ENCODE measurements around the gene WNK1. TPM values are rescaled to one million over a fixed set of nuclear protein-coding genes. Genes with fewer than 3 reads are reported as not detected.
"Not testable (repeated sequence)": the region's sequence is repeated elsewhere in the genome, so short reads cannot be mapped to it uniquely, and the experiment has no call there.

The WNK1 gene
- total RNA-seq, result 178 TPM

DNA sequence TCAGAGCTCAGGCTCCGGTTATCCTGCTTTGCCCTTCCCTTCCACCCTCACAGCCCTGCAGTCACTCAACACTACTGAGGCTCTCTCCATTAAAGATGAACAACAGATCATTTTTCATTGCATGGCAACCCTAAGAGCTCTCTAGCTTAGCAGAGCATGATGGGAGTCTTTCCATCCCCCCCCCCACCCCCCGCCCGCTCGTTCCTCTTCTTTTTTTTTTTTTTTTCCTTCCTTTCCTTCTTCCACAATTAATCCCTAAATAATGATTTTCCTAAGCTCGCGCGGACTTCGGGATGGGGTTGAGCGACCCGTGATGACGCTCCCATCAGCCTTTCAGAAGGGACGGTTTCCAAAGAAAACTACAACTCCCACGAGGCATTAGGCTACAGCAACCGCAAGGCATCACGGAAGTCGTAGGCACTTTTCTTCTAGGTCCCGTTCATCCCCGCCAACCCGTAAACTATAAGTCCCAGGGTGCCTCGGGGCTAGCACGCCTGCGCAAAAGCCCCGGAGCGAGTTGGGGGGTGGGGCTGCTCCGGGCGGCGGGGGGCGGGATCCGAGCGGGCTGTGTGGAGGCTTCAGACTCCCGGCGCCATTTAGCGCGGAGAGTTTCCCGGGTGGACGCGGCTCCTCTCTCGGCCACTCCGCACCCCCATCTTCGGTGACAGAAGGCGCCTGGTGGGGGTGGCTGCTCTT lies at the start of gene WNK1:
TSS of gene WNK1 (plus strand) at position 581 of the 696 bp plus-strand sequence. CDS start 987 bp downstream, outside the sequence.
- peaks cover 0 to 13% of the 10 kb centered on the region in 2 donors for H3K4me1 ChIP-seq
- intact Hi-C loops (cut with DNase I), result loop anchor here (1.0 to 10.0 kb wide), 8 partner anchors 63 to 843 kb away; partner anchors contain the start of genes ERC1 and FBXL14
- H3K27me3 ChIP-seq, result no peaks in the 10 kb centered on the region
- peak; percentile 93 to 99 for DNase-seq (ENCODE audit: low spot score in 2 of 2)
- no peak for TF ChIP-seq CTCF (IDR thresholded peaks at IDR 0.05)
- no peaks in the 10 kb centered on the region for H3K36me3 ChIP-seq
- peak within 1 kb of the TSS; percentile 98 to 99 for H3K27ac ChIP-seq
- peak within 1 kb of the TSS; percentile 83 to 90 for H3K4me3 ChIP-seq
- no peaks in the 10 kb centered on the region for H3K9me3 ChIP-seq

GRCh38 chr12:704516-705242 lies 47.7 kb upstream of the WNK1 start:
- Histone ChIP-seq H3K4me1 (no peaks in the 10 kb centered on the region), H3K27ac (no peak overlapping the region), H3K27me3 (no peaks in the 10 kb centered on the region), H3K36me3 (no peaks in the 10 kb centered on the region), H3K4me3 (no peak overlapping the region), H3K9me3 (no peaks in the 10 kb centered on the region)
- no peak for TF ChIP-seq CTCF (IDR thresholded peaks at IDR 0.05)
- intact Hi-C loops (cut with DNase I), result no loop called here
- DNase-seq (ENCODE audit: low spot score in 2 of 2), result no peak

GRCh38 chr12:708084-708483 lies 44.3 kb upstream of the WNK1 start:
- H3K27me3 ChIP-seq; H3K36me3 ChIP-seq; H3K4me1 ChIP-seq; H3K9me3 ChIP-seq; DNase-seq (ENCODE audit: low spot score in 2 of 2); H3K27ac ChIP-seq; H3K4me3 ChIP-seq; intact Hi-C loops (cut with DNase I): not testable (repeated sequence)

DNA sequence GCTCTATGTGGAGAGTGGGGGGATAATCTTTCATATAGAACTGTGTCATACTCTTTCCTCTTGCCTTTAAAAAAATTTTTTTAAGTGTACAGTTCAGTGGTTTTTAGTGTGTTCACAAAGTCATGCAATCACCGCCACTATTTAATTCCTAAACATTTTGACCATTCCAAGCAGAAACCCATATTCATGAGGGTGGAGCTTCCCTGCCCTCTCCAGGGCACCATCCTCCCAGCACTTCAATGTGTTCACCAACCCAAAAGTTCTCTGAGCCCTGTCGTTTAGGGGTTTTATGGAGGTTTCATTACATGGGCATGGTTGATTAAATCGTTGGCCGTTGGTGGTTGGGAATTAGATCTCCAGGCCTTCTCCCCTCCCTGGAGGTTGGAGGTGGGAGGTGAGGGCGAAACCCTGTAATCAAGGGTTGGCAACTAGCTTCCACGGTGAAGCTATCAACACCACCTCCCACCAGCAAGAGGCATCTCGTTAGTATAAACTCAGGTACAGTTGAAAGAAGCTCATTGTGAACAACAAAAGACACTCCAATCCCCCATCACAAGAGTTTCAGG lies 42.8 kb upstream of the WNK1 start:
- no peaks in the 10 kb centered on the region for H3K4me1 ChIP-seq
- no peaks in the 10 kb centered on the region for H3K36me3 ChIP-seq
- H3K9me3 ChIP-seq, result no peaks in the 10 kb centered on the region
- intact Hi-C loops (cut with DNase I), result no loop called here
- no peak for DNase-seq (ENCODE audit: low spot score in 2 of 2)
- H3K27me3 ChIP-seq, result no peaks in the 10 kb centered on the region
- H3K4me3 ChIP-seq, result no peak overlapping the region
- TF ChIP-seq CTCF (IDR thresholded peaks at IDR 0.05), result no peak
- H3K27ac ChIP-seq, result no peak overlapping the region

GRCh38 chr12:712172-712863 lies 40.1 kb upstream of the WNK1 start:
- Histone ChIP-seq H3K4me1 (no peaks in the 10 kb centered on the region), H3K4me3 (no peak overlapping the region), H3K27ac (no peak overlapping the region), H3K27me3 (no peaks in the 10 kb centered on the region), H3K36me3 (no peaks in the 10 kb centered on the region), H3K9me3 (no peaks in the 10 kb centered on the region)
- no peak for DNase-seq (ENCODE audit: low spot score in 2 of 2)
- TF ChIP-seq CTCF (IDR thresholded peaks at IDR 0.05), result no peak
- intact Hi-C loops (cut with DNase I), result no loop called here
